NCI-H146 treated with DMSO at 0.1 percent for 48 hours (cell line): Measurements from ENCODE around the gene IPO4.

Source experiments
- DNase-seq: peaks from one replicate; lab custom pipeline; 2025; ENCODE audit not compliant: unreplicated experiment; lab: John Stamatoyannopoulos, UW

Gene IPO4

GRCh38 chr14:24149302-24149969, 39.2 kb downstream of the IPO4 start:
- no peak for DNase-seq

GRCh38 chr14:24147761-24148428, 40.7 kb downstream of the IPO4 start:
- DNase-seq: no peak

DNA sequence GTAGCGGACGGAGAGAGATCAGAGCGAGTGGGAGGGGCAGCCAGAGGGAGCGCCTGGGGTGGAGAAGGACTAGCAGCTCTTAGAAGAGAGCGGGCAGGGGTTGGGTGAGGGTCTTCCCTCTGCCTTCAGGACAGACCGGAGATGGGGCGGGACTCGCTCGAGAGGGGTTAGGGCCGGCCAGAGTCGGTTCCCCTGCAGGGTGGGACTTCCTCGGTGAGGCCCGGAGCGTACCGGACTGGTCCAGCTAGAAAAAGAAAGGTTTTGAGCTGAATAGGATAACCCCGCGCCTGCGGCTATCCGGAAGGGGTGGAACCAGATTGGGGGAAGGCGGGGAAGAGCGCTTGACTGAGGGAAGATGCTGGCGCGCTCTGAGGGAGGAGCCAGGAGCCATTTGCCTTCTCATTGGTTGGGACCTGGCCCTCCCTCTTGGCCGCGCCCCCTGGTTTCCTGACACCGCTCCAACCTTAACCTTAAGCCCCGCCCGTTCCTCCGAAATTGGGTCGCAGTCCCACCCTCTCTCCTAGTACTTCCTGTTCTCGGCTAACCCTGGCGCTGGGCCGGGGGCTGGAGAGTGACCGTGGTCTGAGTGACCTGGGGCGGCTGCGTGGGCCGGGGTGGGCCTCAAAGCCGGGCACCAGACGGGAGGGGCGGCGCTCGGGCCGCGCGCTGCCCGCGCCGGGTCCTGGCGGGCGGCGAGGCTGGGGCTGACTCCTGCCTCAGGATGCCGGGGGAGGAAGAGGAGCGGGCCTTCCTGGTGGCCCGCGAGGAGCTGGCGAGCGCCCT, 41.4 kb downstream of the IPO4 start, which contains the start of gene RNF31:
Gene RNF31 (plus strand): TSS at position 521 of the 783 bp plus-strand sequence. CDS start 201 bp downstream, at position 722.
- peak; percentile 97 for DNase-seq

- peak; percentile 94 for DNase-seq
These were observed 42.1 kb downstream of the IPO4 start, which contains the start of gene PSME2 for GRCh38 chr14:24146453-24146977. Gene PSME2, minus strand, starts transcription at chr14:24146610. Its CDS starts 29 bp downstream, at chr14:24146581.

GRCh38 chr14:24145690-24146452, 42.7 kb downstream of the IPO4 start:
- DNase-seq: no peak

DNA sequence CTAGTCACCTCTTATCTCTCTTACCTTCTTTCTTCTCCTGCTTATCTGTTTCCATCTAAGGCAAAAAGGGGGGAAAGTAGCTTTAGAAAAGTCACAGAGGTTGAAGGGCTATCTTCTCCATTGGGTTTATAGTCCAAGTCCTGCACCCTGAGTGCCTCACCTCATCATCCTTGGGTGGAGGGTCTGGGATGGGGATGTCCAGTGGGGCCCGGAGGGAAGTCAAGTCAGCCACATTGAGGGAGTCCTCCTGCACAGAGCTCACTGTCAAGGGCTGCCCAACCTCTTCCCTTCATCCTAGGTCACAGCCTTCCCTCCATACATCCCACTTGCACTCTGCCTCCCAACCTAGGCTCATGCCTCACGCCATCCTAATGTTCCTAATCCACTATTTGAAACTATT, 43.4 kb downstream of the IPO4 start:
- DNase-seq: no peak

GRCh38 chr14:24144451-24144850, 44.2 kb downstream of the IPO4 start:
- no peak for DNase-seq

DNA sequence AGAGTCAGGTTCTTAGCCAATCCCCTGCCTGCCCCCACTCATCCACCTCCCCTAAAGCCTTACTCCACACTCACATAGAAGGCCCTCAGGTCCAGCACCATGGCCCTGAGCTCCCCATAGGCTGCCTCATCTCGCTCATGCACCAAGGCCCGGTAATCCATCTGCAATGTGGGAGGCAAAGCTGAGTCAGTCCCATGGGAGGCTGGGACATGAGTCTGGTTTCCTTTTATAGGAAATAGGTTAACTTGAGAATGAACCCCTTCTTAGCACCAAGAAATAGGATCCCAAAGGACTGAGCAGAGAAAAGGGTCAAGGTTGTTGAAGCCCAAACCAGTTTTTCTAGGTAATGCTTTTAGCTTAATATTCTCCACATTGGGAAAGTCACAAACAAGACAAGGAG, 45.1 kb downstream of the IPO4 start:
- no peak for DNase-seq

DNA sequence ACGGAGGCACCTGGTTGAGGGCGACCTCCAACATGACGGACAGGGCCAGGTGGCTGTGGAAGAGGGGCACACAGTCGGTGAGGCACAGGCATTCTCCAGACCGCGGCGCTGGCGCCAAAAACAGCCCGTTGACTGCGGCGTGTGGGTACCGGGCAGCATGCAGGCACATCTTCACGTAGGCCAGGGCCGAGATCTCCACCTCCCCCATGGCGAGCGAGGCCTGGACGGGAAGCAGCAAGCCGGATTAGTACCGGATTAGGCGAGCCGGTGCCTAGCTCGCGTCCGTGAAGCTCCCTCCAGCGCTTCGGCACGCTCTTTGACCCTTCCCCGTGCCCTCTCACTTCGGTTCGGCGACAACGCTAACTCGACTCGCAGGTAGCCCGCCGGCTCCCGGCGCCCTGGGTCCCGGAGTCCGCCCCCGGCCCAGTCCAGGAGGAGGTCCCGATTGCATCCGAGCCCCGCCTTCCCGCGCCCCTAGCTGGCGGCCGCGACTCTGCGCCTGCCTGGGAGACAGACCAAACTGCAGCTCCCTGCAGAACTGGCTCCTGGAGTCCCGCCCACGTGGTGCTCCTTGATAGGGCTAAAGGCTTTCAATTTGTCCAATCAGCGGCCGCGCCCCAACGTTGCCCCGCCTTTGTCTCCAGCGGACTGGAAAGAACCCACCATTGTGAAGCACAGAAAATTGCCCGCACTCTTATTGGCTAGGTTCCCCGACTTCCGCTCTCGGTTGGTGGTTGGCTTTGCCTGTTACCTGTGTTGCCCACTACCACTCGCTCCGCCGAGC, 47.3 kb downstream of the IPO4 start, which contains the start of gene EMC9:
Gene EMC9 (minus strand): TSS at position 495 of the 784 bp plus-strand sequence. CDS start 287 bp downstream, at position 208.
- DNase-seq: peak; percentile 98

DNA sequence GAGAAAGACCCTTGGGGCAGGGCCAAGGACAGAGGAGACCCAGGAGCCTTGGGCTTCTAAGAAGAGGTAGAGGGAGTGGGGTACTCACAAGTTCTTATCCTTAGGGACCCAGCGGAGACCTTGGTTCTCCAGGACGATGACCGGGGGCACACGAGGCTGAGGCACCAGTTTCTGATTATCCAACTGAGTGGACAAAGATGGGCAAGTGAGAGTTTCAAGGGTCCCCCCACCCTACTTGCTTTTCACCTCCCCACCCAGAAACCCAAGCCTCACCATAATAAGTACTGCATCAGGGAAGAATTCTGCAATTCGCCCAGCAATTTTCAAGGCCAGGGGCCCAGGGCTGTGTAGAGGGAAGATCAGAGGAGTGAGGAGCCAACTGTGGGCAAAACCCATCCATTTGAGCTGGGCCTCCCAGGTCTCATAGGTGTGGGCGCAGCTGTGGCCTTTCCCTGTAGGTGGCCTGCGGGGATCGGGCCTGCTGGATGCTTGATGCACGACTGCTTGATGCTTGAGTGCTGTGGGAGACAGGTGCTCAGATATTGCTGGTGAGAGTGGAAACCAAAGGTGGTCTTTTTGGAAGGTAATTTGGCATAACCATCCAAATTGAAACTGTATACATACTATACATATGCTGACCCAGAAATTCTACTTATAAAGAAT, 49.2 kb downstream of the IPO4 start:
- no peak for DNase-seq

GRCh38 chr14:24138396-24139271, 50.0 kb downstream of the IPO4 start:
- DNase-seq: no peak

- DNase-seq: no peak
These were observed 50.9 kb downstream of the IPO4 start for GRCh38 chr14:24137529-24138395.

GRCh38 chr14:24136684-24137528, 51.7 kb downstream of the IPO4 start:
- no peak for DNase-seq

- DNase-seq: peak; percentile 84
These were observed 52.6 kb downstream of the IPO4 start, which contains the start of gene PSME1 for GRCh38 chr14:24135834-24136683. Gene PSME1, plus strand, starts transcription at chr14:24136194. Its CDS starts 69 bp downstream, at chr14:24136263.

DNA sequence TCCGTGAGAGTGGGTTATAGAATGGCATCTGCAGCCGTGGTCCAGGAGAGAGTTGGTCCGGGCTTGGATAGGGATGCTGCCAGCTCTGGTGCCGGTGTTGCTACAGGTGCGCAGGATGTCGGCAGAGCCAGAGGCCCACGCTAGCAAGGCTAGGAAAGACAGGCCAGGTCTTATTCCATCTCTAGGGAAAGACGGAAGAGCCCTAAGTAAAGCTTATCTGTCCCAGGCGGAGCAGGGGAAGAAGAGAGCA, 53.1 kb downstream of the IPO4 start:
- DNase-seq: no peak

DNA sequence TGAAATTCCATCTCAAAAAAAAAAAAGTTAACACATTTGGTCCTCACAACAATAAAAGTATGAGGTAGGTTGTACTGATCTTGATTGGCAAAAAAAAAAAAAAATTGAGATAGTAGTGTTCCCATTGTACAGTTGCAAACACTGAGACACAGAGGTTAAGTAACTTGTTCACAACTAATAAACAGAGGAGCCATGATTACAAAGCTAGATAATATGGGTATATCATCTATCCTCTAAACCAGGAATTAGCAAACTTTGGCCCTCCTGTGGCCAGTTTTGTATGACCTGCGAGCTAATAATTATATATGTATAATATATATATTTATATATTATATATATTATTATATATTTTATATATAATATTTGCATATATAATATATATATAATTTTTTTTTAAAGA, 54.9 kb downstream of the IPO4 start:
- no peak for DNase-seq
